Loucy (cell line): ENCODE results near the gene SORCS2.

Experiments
- CTCF ChIP-seq: fragments of 200-600 bp; sonication (generic); conservative IDR thresholded peaks from 2 replicates; pipeline ENCODE4 v1.5.1; 2014; ENCODE audit warnings: mild to moderate bottlenecking, antibody characterized with exemption, low read length
- EZH2phosphoT487 ChIP-seq: fragments of 200-600 bp; IDR thresholded peaks from 2 replicates; pipeline ENCODE4 v1.6.1; 2018; ENCODE audit warnings: antibody characterized with exemption, mild to moderate bottlenecking, moderate library complexity, borderline replicate concordance

- TF ChIP-seq CTCF: no peak
- no peak for TF ChIP-seq EZH2phosphoT487
Measured at GRCh38 chr4:7233601-7234000, 41.3 kb downstream of the SORCS2 start.
